Immature natural killer cell (primary cell): ENCODE measurements around the gene ARHGEF28. TPM values are rescaled to one million over a fixed set of nuclear protein-coding genes. Genes with fewer than 3 reads are reported as not detected.

Source experiments
- DNase-seq, 3 donors: peaks; one replicate each; pipeline ENCODE4 v3.0.0; 2022; ENCODE audit warnings: mixed read lengths in 1 of 3
- H3K27ac Mint-ChIP-seq, 6 donors: one replicate each; pipeline ENCODE4 v1.8.0; 2020; ENCODE audit warnings: mixed read lengths in 6 of 6, mild to moderate bottlenecking in 5 of 6, inconsistent platforms in 4 of 6, moderate library complexity in 3 of 6
- H3K27me3 Mint-ChIP-seq, 3 donors: one replicate each; pipeline ENCODE4 v1.8.0; 2020 to 2021; ENCODE audit warnings: low read depth in 3 of 3, mild to moderate bottlenecking in 3 of 3, mixed read lengths in 3 of 3, moderate library complexity in 3 of 3, inconsistent platforms in 1 of 3
- H3K36me3 Mint-ChIP-seq, 3 donors: one replicate each; pipeline ENCODE4 v1.8.0; 2020; ENCODE audit warnings: mixed read lengths in 3 of 3, inconsistent platforms in 2 of 3, mild to moderate bottlenecking in 2 of 3
- H3K4me1 Mint-ChIP-seq, 2 donors: one replicate each; pipeline ENCODE4 v1.8.0; 2020; ENCODE audit warnings: inconsistent platforms in 2 of 2, mild to moderate bottlenecking in 2 of 2, mixed read lengths in 2 of 2, moderate library complexity in 1 of 2
- H3K4me3 Mint-ChIP-seq, 5 donors: one replicate each; pipeline ENCODE4 v1.8.0; 2020; ENCODE audit warnings: mild to moderate bottlenecking in 5 of 5, mixed read lengths in 5 of 5, inconsistent platforms in 3 of 5, moderate library complexity in 3 of 5
- H3K9me3 Mint-ChIP-seq, 6 donors: one replicate each; pipeline ENCODE4 v1.8.0; 2020; ENCODE audit warnings: mild to moderate bottlenecking in 6 of 6, mixed read lengths in 6 of 6, inconsistent platforms in 4 of 6, moderate library complexity in 3 of 6
- polyA plus RNA-seq, 3 donors: library from polyadenylated mRNA; unstranded; fragments of 300-500 nt; fragmentation: Illumina TruSeq; gene quantifications; one replicate each; pipeline ENCODE4 v1.2.3, GENCODE V29; 2021

The ARHGEF28 gene
- polyA plus RNA-seq, 3 donors from 2014 or later, result 0.66 to 0.85 TPM; not detected in 1

DNA sequence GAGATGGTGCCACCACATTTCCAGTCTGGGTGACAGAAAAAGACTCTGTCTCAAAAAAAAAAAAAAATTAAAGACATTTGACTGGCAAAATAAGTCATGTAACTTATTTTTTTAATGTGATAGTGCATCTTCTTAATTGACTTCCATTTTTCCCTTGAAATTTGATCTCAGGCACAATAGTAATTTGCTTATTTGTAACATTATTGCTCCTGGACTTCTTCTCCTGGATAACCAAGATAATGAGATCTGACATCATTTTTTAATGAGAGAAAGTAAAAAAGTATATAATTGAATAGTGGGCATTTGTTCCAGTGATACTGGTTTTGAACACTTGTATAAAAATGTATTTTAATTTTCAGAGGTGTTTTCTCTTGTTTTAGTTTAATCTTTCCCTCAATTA lies 3.5 kb downstream of the ARHGEF28 start:
- H3K4me3 Mint-ChIP-seq, result no peak overlapping the region
- no peaks in the 10 kb centered on the region for H3K36me3 Mint-ChIP-seq
- H3K4me1 Mint-ChIP-seq, result peaks cover 3 to 16% of the 10 kb centered on the region in 2 donors
- H3K9me3 Mint-ChIP-seq, result no peaks in the 10 kb centered on the region
- DNase-seq, result no peak
- no peak overlapping the region for H3K27ac Mint-ChIP-seq
- peaks cover 0 to 4% (median 3%) of the 10 kb centered on the region in 3 donors for H3K27me3 Mint-ChIP-seq

DNA sequence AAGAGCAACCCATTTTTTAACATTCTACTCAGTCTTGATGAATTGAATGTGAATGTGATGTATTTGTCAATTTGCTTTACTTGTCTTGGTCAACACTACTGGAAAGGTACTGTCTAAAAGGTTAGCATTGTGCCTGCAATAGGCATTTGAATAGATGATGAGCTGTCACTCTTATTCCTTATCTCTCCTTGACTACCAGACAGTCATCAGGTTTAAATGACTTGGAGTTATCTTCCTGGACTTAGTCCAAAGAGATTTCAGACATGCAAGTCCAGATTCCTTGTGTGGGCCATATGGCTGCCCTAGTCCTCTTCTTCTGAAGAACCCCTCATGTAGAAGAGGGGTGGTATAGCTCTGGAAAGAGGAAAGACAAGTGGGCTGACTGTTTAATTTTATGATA lies 4.8 kb downstream of the ARHGEF28 start:
- no peak overlapping the region for H3K27ac Mint-ChIP-seq
- peaks cover 0 to 4% (median 0%) of the 10 kb centered on the region in 3 donors for H3K27me3 Mint-ChIP-seq
- no peak for DNase-seq
- peaks cover 0 to 10% of the 10 kb centered on the region in 2 donors for H3K4me1 Mint-ChIP-seq
- no peak overlapping the region for H3K4me3 Mint-ChIP-seq
- H3K9me3 Mint-ChIP-seq, result no peaks in the 10 kb centered on the region
- no peaks in the 10 kb centered on the region for H3K36me3 Mint-ChIP-seq

DNA sequence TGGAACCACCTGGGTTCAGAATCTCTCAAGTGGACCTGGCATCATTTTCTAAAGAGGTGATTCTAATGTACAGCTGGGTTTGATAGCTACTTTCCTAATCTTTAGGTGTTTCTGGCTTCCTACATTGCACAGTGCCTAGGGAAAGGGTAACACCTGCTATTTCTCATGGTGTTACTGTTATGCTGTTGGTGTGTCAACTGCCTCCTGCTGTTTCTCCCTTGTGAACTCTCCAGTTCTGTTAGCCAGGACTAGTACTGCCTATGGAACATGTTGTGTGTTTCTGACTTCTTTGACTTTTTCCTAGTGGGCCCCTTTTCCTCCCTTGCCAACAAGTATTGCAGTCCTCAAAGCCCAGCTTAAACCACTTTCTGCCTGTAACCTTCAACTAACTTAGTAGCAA lies 5.5 kb downstream of the ARHGEF28 start:
- H3K9me3 Mint-ChIP-seq, result no peaks in the 10 kb centered on the region
- peaks cover 0 to 10% of the 10 kb centered on the region in 2 donors for H3K4me1 Mint-ChIP-seq
- no peak overlapping the region for H3K4me3 Mint-ChIP-seq
- no peaks in the 10 kb centered on the region for H3K36me3 Mint-ChIP-seq
- no peak overlapping the region for H3K27ac Mint-ChIP-seq
- DNase-seq, result no peak
- peaks cover 0 to 4% (median 0%) of the 10 kb centered on the region in 3 donors for H3K27me3 Mint-ChIP-seq

DNA sequence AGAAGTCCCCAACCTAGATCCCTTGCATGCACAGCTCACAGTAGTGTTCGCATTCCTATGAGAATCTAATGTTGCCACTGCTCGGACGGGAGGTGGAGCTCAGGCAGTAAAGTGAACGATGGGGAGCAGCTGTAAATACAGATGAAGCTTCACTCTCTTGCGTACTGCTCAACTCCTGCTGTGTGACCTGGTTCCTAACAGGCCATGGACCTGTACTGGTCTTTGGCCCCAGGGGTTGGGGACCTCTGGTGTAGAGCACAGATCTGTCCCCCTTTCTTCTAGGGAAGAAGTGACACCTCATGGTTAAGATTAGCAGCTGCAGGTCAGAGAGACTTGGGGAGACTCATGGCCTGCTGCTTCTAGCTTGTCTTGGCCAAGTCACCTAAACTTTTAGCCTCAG lies 7.1 kb downstream of the ARHGEF28 start:
- no peaks in the 10 kb centered on the region for H3K9me3 Mint-ChIP-seq

DNA sequence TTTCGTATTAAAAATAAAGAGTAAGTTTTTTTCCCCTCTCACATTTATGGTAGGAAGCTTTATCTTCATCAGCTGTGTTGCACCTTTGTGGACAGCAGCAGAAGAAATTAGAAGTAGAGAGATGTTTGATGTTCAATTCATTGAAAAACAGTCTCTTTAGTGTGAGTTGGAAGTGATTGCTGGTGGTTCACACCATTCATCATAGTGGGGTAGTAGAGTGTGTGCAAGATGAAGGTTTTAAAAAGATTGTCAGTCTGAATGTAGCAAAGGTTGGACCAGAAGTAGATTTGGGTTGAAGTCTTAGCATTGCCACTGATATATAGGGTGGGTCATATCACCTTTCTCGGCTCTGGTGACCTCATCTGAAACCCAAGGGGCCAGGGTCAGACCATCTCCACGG lies 10.4 kb downstream of the ARHGEF28 start:
- H3K36me3 Mint-ChIP-seq, result no peaks in the 10 kb centered on the region
- no peak overlapping the region for H3K27ac Mint-ChIP-seq
- no peaks in the 10 kb centered on the region for H3K9me3 Mint-ChIP-seq
- peaks cover 0 to 3% (median 2%) of the 10 kb centered on the region in 3 donors for H3K27me3 Mint-ChIP-seq
- no peak for DNase-seq
- H3K4me3 Mint-ChIP-seq, result no peak overlapping the region
- no peaks in the 10 kb centered on the region for H3K4me1 Mint-ChIP-seq

More for the DNA sequence above, 7.1 kb downstream of the ARHGEF28 start:
- no peaks in the 10 kb centered on the region for H3K36me3 Mint-ChIP-seq
- peaks cover 0 to 4% (median 0%) of the 10 kb centered on the region in 3 donors for H3K27me3 Mint-ChIP-seq
- no peaks in the 10 kb centered on the region for H3K4me1 Mint-ChIP-seq
- no peak overlapping the region for H3K4me3 Mint-ChIP-seq
- no peak for DNase-seq
- H3K27ac Mint-ChIP-seq, result no peak overlapping the region

DNA sequence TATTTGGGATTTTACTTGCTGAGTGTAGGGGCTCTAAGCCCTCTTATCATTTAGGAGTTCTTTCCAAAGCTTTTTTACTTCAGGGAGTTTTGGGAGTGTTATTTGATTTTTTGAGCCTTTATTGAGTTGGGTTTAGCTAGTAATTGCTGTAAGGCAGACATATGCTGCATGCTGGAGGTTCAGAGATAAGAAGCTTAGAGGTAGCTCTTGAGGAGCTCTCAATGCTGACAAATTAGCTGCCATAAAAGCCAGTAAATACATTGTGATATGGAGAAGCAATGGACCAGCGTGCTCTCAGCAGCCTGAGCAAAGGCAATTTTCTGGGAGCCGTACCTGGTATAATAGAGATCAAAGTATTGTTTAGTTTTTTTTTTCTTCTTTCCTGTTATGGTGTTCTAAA lies 11.6 kb downstream of the ARHGEF28 start:
- peaks cover 0 to 6% (median 0%) of the 10 kb centered on the region in 3 donors for H3K27me3 Mint-ChIP-seq
- no peak overlapping the region for H3K27ac Mint-ChIP-seq
- no peaks in the 10 kb centered on the region for H3K36me3 Mint-ChIP-seq
- no peak for DNase-seq
- H3K4me3 Mint-ChIP-seq, result no peak overlapping the region
- no peaks in the 10 kb centered on the region for H3K4me1 Mint-ChIP-seq
- no peaks in the 10 kb centered on the region for H3K9me3 Mint-ChIP-seq

DNA sequence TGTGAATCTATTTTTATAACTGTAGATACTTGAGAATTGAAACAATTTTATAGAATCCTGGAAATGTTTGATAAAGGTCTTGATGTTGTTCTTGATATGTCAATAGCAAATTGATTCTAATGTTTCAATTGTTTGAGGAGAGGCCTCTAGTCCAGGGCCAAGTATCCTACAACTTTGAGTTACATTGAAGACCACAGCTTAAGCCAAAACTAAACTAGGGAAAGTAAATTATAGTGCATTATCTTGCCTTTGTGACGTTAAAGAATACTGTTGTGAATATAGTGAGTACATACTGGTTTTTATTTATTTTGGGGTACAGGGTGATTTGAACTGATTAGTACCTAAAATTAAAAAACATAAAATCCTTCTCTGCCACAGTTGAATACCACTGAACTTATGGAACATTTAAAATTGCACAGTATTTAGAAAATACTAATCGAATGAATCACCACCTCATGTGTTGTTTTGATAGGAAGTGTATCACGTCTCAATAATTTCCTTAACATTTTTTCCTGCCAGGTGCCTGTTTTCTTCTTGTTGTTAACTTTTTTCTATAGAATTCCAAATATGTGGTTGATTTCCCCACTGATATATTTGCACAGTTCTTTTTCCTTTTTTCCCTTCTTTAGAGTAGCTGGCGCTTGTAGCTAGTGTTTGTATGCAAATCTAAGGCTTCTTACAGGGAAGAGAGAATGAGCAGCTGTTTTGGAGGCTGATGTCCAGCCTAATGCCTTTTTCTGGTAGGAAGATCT lies 12.5 kb downstream of the ARHGEF28 start:
- no peak overlapping the region for H3K4me3 Mint-ChIP-seq
- DNase-seq, result no peak
- H3K27ac Mint-ChIP-seq, result no peak overlapping the region
- peaks cover 0 to 6% (median 0%) of the 10 kb centered on the region in 3 donors for H3K27me3 Mint-ChIP-seq
- H3K9me3 Mint-ChIP-seq, result no peaks in the 10 kb centered on the region
- H3K4me1 Mint-ChIP-seq, result no peaks in the 10 kb centered on the region
- H3K36me3 Mint-ChIP-seq, result no peaks in the 10 kb centered on the region

DNA sequence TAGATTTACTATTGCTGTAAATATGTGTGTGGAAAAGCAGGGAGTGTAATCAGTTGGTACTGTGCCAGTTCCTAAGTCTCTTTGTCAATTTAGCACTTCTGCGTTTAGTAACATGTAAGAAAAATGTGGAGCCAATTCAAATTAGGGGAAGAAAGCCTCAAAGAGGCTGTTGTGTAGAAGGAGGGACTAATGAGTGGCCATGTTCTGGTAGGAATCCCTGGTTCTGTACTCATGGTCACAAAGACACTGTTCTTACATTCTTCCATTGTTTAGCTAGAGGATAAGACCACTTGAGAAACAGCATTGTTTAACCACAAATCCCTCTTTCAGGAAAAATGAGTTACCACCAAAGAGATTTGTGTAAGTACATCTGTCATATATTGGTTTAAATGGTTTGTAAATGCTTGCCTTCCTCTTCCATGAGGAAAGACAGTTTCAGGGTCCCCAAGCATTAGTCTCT lies 14.9 kb downstream of the ARHGEF28 start:
- Mint-ChIP-seq H3K27ac (peak overlapping the region in 2 of 6 donors; percentile 2 to 54), H3K36me3 (peaks cover 0 to under 1% (median 0%) of the 10 kb centered on the region in 3 donors), H3K4me3 (no peak overlapping the region), H3K4me1 (no peaks in the 10 kb centered on the region), H3K9me3 (no peaks in the 10 kb centered on the region), H3K27me3 (peaks cover 0 to 7% (median 0%) of the 10 kb centered on the region in 3 donors)
- no peak for DNase-seq

DNA sequence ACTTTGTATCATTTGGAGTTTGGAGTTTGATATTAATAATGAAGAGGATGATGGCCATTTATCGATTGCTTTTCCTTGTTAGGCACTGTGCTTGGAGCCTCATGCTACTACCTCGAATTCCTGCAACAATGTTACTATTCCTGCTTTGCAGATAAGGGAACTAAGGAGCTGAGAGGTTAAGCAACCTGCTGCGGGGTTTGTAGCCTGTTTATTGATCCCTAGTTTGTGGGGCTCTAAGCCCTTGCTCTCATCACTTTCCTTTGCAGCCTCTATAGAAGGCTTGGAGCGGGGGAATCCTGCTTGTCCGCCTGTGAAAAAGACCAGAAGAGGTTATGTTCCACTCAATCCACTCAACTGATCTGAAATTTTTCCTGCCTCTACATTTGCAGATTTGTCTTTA lies 15.8 kb downstream of the ARHGEF28 start:
- H3K27ac Mint-ChIP-seq, result no peak overlapping the region
- no peak overlapping the region for H3K4me3 Mint-ChIP-seq
- no peaks in the 10 kb centered on the region for H3K4me1 Mint-ChIP-seq
- H3K9me3 Mint-ChIP-seq, result peaks cover 0 to 2% (median 0%) of the 10 kb centered on the region in 6 donors
- H3K27me3 Mint-ChIP-seq, result peaks cover 0 to 11% (median 0%) of the 10 kb centered on the region in 3 donors
- peaks cover 0 to 8% (median 3%) of the 10 kb centered on the region in 3 donors for H3K36me3 Mint-ChIP-seq
- DNase-seq, result no peak

DNA sequence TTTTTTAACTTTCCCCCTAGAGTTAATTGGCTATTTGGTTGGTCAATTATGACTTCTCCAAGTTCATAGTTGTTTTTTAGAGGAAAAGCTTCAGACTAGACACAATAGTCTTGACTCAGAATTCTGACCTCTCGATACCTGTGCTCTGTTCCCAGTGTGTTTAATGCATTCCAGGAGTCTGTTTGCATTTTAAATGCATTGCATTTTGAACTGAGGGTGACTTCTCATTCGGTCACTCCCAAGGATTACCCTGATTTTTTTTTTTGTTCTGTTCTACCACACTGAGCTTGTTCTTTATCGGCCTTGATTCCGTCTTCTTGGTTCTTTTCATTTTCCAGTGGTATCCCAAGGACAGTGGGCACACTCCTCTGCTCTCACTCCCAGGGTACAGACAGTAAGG lies 16.3 kb downstream of the ARHGEF28 start:
- Mint-ChIP-seq H3K27ac (no peak overlapping the region), H3K9me3 (peaks cover 0 to 2% (median 0%) of the 10 kb centered on the region in 6 donors), H3K36me3 (peaks cover 0 to 8% (median 3%) of the 10 kb centered on the region in 3 donors), H3K27me3 (peaks cover 0 to 11% (median 0%) of the 10 kb centered on the region in 3 donors), H3K4me3 (no peak overlapping the region), H3K4me1 (no peaks in the 10 kb centered on the region)
- DNase-seq, result no peak

DNA sequence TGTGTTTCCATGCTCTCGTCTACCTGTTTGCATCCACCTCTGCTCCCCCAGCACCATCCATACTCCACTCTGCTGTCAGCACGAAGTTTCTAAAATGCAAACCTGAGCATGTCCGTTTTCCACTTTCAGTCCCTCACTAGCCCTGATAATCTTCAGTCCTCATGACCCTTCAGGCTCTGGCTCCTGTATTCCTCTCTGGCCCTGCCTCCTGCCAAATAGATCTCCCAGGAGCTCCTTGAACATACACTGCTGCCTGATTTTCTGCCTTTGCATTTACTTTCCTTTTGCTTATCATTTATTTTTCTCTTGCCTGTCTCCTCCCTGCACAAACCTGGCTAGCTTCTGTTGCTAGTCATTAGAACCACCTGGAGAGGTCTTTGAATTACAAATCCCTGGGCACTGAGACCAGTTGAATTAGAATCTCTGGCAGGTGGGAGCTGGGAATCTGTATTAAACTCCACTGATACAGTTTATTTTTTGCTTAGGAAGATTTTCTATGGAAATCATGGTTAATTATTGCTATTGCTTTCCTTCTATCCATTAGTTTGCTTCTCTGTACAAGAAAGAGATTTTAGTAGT lies 18.5 kb downstream of the ARHGEF28 start:
- DNase-seq, result no peak
- Mint-ChIP-seq H3K4me3 (no peak overlapping the region), H3K4me1 (no peaks in the 10 kb centered on the region), H3K36me3 (peaks cover 0 to 8% (median 3%) of the 10 kb centered on the region in 3 donors), H3K9me3 (peaks cover 0 to 2% (median 0%) of the 10 kb centered on the region in 6 donors), H3K27ac (no peak overlapping the region), H3K27me3 (peaks cover 0 to 11% (median 0%) of the 10 kb centered on the region in 3 donors)

DNA sequence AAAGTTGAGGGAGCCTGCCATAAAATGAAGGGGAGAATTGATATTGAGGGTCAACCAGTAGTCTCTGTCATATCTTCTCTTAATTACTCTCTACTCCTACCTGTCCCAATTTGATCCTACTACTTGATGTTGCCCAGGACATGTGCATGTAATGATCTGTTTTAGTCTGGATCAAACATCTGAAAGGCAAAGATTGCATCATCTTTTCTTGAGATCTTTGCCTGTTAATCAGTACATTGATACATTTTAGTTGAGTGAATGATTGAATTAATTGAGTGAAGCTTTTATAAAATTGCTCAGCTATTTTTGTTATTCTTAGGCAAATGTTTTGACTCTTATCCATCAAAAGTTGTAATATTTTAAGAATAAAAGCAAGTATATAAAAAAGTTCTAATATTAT lies 21.7 kb downstream of the ARHGEF28 start:
- H3K9me3 Mint-ChIP-seq, result peaks cover 0 to 2% (median 0%) of the 10 kb centered on the region in 6 donors
- no peak overlapping the region for H3K27ac Mint-ChIP-seq
- DNase-seq, result no peak
- H3K4me1 Mint-ChIP-seq, result no peaks in the 10 kb centered on the region
- H3K36me3 Mint-ChIP-seq, result peaks cover 0 to 8% (median 3%) of the 10 kb centered on the region in 3 donors
- H3K27me3 Mint-ChIP-seq, result peaks cover 0 to 8% (median 3%) of the 10 kb centered on the region in 3 donors
- no peak overlapping the region for H3K4me3 Mint-ChIP-seq

DNA sequence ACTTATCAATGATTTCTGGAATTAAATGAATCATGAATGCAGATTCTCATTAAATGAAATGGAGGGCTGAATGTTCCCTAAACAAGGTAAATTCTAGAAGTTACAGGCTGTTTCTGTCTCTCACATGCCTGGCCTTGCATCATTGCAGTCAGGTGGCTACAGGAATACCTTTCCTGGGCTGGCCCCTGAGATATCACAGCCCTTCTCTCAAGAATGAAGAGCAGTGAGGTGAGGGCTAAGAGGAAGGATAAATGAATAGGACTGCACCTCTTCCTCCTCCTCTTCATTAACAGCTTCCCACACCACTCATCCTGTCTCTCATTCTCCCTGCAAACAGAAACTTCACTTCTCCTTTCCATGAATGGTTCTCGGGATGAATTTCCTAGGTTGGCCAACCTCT lies 22.5 kb downstream of the ARHGEF28 start:
- Mint-ChIP-seq H3K27ac (no peak overlapping the region), H3K27me3 (peaks cover 0 to 8% (median 3%) of the 10 kb centered on the region in 3 donors), H3K4me3 (no peak overlapping the region), H3K4me1 (no peaks in the 10 kb centered on the region), H3K9me3 (peaks cover 0 to 2% (median 0%) of the 10 kb centered on the region in 6 donors), H3K36me3 (peaks cover 0 to 8% (median 3%) of the 10 kb centered on the region in 3 donors)
- no peak for DNase-seq

DNA sequence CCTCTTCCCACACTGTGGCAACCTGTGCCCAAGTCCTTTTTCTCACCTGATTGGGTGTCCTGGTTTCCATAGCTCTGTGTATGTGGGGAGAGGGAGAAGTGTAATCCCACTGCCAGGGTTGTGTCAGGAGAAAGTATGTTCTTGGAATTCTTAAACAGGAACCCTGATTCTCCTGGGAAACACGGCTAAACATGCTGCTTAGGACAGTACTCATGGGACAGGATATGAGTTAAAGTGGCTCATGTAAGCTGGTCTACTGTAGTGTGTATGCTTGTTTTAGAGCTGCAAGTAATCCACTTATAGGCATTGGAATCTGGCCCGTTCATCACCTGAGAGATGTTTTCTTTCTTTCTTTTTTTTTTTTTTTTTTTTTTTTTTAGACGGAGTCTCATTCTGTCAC lies 23.9 kb downstream of the ARHGEF28 start:
- Mint-ChIP-seq H3K4me3 (no peak overlapping the region), H3K4me1 (no peaks in the 10 kb centered on the region), H3K27me3 (peaks cover 0 to 7% (median 3%) of the 10 kb centered on the region in 3 donors), H3K27ac (no peak overlapping the region), H3K36me3 (peaks cover 0 to 8% (median 3%) of the 10 kb centered on the region in 3 donors), H3K9me3 (peaks cover 0 to 2% (median 0%) of the 10 kb centered on the region in 6 donors)
- DNase-seq, result no peak
